AG08396 (cell line): ENCODE data around the gene IL17A.
A peak's percentile ranks its signal among the peaks of the same experiment; 100 is the strongest.

ENCODE experiments used
- DNase-seq: peaks from one replicate; pipeline ENCODE4 v3.0.0; 2012; ENCODE audit warnings: low spot score, mixed read lengths

The IL17A gene

DNA sequence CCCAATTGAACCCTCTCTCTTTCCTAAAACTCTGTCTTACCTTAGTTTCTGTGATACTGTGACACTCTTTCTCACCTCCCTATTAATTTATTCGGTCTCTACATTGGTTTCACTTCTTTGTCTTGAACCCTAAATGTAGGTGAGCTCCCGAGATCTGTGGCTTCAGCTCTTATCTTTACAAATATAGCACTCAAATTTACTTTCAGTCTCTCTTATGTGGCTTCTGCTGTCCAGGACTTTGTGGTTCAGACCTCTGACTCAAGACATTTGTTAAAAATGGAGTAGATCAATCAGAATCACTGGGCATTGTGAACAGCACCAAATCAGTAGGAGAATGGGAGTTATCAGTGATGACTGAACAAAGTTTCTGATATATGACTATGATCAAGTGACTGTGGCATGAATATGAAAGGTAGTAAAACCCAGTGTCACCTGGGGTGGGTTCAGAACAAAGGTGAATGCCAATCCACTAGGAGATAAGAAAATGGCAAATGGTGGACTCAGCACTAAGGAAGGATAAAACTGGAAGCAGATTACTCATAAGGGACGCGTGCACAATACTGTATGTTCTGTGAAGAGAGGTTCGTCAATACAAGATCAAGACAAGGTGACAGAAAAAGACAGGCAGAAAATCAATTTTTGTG lies 30.9 kb downstream of the IL17A start:
- no peak for DNase-seq

DNA sequence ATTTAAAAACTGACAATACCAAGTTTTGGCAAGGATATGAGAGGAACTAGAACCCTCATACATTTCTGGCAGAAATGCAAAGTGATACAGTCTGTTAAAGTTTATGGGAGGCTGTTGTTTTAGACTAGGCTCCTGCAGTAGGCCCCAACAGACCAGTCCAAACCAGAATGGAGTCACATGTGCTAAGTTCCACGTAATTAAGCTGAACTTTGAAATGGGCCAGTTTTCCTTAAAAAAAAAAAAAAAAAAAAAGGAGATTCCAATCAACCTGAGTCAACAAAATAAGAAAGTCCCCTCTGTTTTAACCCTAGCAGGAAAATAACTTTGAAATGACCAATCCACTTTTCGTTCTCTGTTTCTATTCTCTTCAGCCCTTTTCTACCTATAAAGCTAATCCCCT lies 31.6 kb downstream of the IL17A start:
- no peak for DNase-seq

DNA sequence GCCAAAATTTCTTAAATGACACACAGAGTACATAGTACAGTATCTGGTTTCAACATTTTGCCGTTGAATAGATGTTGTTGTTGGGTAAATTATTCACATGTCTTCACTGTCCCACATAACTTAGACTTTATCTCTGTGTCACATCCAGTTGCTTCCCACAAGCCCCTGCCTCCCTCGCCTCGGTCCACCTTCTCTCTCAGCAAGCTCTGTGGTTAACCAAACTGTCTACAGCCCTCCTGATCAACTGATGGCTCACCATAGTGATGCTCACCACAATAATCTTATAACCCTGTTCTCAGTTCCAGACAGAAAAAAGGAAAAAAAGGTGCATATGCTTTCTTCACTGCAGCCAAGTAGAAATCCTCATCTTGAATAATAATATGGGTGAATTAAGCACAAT lies 35.1 kb downstream of the IL17A start:
- no peak for DNase-seq

DNA sequence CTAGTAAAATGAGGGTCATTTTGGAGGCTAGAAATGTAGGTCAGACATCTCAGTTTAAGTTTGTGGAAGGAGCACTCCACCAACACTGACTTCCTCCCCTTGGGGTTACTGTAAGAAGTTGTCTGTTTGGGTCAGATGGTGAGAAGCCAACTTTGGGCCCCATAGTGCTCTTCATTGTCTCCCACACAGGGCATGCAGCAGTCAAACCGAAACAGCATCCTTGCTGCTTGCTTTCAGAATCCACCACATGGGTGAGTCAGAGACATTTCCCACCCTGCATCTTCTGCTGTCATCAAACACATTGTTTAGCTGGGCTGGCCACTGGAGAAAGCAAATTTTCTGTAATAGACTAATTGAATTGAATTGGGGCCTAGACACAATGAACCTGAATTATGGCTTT lies 41.3 kb downstream of the IL17A start:
- DNase-seq, result no peak

DNA sequence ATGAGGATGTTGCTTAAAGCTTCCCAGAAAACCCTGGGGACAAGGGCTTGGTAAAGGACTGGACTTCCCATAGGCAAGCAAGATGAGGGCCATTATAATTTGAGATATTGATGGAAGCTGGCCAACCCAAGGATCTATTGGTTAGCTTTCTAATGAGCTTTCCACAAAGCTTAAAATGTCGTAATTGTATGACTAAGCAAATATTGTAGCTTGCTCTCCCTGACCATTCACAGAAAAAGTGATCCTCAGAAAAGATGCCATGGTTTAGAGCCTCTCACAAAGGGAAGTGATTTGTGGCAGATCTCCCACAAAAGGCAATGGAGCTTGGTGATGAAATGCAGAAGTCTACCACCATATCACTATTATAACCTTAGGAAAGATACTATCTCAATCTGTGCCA lies 44.5 kb downstream of the IL17A start:
- DNase-seq, result no peak

DNA sequence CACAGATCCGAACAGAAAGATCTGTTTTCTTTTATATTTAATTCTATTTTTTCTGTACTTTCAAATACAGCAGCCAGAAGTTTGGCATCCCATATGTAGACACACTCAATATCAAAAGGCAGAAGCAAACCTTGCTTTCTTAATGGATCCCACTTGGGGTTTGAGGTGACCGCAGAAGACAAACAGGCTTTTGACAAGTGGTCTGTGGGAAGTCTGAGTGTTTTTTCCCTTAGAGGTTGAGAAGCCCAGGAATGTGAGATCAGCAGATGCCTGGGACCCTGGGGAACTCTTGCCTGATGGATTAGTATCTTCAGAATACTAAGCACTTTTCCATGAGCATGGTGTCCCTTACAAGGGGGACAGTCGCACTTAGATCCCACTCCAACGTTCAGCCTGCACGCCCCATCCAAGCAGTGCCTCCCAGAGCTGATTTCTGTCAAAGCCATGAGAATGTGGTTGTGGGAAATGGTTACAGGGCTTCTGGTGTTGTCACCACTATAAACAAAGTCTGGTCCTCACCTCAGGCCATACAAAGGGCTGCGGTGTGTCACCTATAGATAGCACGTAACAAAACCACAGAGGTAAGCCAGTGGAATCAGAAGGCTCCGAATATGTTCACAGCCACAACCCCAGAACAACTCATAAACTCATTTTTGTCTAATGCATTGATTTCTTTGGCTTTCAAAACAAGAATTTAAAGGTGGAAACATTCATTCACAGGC lies 45.4 kb downstream of the IL17A start:
- no peak for DNase-seq

DNA sequence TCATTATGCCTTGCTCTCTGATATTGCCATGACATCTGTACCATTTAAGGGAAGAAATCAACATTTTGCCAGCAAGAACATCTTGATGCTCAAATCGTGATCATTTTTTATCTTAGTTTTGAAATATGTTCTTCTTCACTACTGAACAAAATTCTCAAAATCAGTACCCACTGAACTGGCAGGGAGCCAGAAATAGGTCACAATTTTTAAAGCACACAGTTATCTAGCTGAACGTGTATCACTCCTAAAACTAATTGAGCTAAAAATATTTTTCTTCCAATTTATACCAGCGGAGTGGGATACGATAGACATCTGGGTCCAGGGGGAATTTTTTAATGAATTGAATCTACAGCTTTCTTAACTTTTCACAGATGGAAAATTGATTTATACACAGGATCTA lies 46.8 kb downstream of the IL17A start:
- no peak for DNase-seq

DNA sequence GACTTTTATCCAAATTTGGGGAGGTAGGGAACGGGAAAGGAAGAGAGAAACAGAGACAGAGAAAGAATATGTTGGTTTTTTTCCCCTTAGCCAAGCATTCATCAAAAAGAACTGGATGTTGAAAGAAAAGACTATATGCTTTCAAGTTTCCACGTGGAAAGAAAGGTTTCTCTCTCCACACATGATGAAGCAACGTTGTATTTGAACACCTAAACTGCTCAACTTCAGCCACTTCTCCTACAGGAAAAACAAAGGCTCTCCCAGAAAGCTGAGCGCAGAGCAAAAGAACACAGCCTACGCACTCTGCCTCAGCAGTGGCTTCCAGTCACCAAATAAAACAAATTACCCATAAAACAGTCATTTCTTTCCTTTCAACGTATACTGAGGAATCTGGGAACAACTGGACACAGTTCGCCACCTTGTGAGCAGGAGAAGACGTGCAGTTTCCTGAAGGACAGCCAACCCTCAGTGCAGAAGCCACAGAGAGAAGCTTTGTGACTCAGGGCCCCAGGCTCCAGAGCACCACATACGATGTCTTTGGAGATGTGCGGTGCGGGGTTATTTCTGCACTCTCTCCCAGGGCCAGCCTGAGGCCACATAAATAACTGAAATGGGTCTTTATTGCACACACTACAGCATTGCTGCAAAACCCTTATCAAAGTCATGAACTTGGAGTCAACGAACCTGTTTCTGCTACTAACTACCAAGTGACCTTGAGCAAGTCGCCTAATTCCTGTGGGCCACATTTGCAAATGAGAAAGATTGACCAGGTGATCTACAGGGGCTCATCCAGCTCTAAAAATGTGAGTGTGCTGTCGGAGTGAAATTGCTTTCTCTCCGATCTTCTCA lies 48.0 kb downstream of the IL17A start:
- peak; percentile 55 for DNase-seq
